NCI-H1092 (cell line): Measurements from ENCODE around the gene PLA2G2A.
"Not testable (repeated sequence)": the region's sequence is repeated elsewhere in the genome, so short reads cannot be mapped to it uniquely, and the experiment has no call there.

ENCODE experiments used
- DNase-seq: peaks from one replicate; lab custom pipeline; 2025; lab: John Stamatoyannopoulos, UW

The PLA2G2A gene

GRCh38 chr1:19973616-19974015, 5.8 kb downstream of the PLA2G2A start:
- DNase-seq: no peak

GRCh38 chr1:19971664-19972063, 7.8 kb downstream of the PLA2G2A start:
- no peak for DNase-seq

GRCh38 chr1:19969898-19970660, 9.3 kb downstream of the PLA2G2A start:
- DNase-seq: no peak

GRCh38 chr1:19967808-19968207, 11.6 kb downstream of the PLA2G2A start:
- no peak for DNase-seq

- no peak for DNase-seq
These were observed 14.9 kb downstream of the PLA2G2A start for GRCh38 chr1:19964542-19964941.

- no peak for DNase-seq
These were observed 15.8 kb downstream of the PLA2G2A start for GRCh38 chr1:19963636-19964035.

- DNase-seq: no peak
These were observed 18.8 kb downstream of the PLA2G2A start for GRCh38 chr1:19960591-19960990.

- DNase-seq: no peak
These were observed 21.6 kb downstream of the PLA2G2A start for GRCh38 chr1:19957779-19958178.

GRCh38 chr1:19955534-19956170, 23.8 kb downstream of the PLA2G2A start:
- DNase-seq: no peak

GRCh38 chr1:19954059-19954458, 25.4 kb downstream of the PLA2G2A start:
- no peak for DNase-seq

- DNase-seq: no peak
These were observed 30.4 kb downstream of the PLA2G2A start for GRCh38 chr1:19949016-19949415.

GRCh38 chr1:19946971-19947370, 32.4 kb downstream of the PLA2G2A start:
- no peak for DNase-seq

- no peak for DNase-seq
These were observed 33.1 kb downstream of the PLA2G2A start for GRCh38 chr1:19946331-19946751.

- no peak for DNase-seq
These were observed 33.5 kb downstream of the PLA2G2A start for GRCh38 chr1:19945914-19946313.

- no peak for DNase-seq
These were observed 36.8 kb downstream of the PLA2G2A start for GRCh38 chr1:19942657-19943056.

- DNase-seq: no peak
These were observed 37.3 kb downstream of the PLA2G2A start for GRCh38 chr1:19942088-19942487.

GRCh38 chr1:19941206-19941568, 38.2 kb downstream of the PLA2G2A start:
- DNase-seq: no peak

GRCh38 chr1:19940486-19941205, 38.8 kb downstream of the PLA2G2A start:
- no peak for DNase-seq

- no peak for DNase-seq
These were observed 40.9 kb downstream of the PLA2G2A start for GRCh38 chr1:19938472-19938871.

- no peak for DNase-seq
These were observed 43.2 kb downstream of the PLA2G2A start for GRCh38 chr1:19936061-19936750.

GRCh38 chr1:19934336-19934735, 45.1 kb downstream of the PLA2G2A start:
- no peak for DNase-seq

GRCh38 chr1:19932866-19933265, 46.6 kb downstream of the PLA2G2A start:
- DNase-seq: no peak

- DNase-seq: not testable (repeated sequence)
These were observed 52.3 kb downstream of the PLA2G2A start for GRCh38 chr1:19927130-19927421.
